ENCODE measurements around the gene PTEN. TPM values are rescaled to one million over a fixed set of nuclear protein-coding genes. Genes with fewer than 3 reads are reported as not detected.

PTEN gene
- total RNA-seq, 4 donors from 2014 or later, result 27.9 to 131 (median 68.1) TPM

- H3K27ac ChIP-seq, result no peak overlapping the region
- no peak for TF ChIP-seq POLR2A (IDR thresholded peaks at IDR 0.05)
- TF ChIP-seq CTCF (IDR thresholded peaks at IDR 0.05), result no peak
- 47 to 75% methylated on average over 4 of the region's 4 CpGs for WGBS, 2 donors
- intact Hi-C loops (cut with DNase I), result no loop called here
- H3K9me3 ChIP-seq, result no peaks in the 10 kb centered on the region
- no peaks in the 10 kb centered on the region for H3K36me3 ChIP-seq
- DNase-seq, result no peak
- no peak overlapping the region for H3K4me3 ChIP-seq
- H3K4me1 ChIP-seq, result no peaks in the 10 kb centered on the region
- H3K27me3 ChIP-seq, result no peaks in the 10 kb centered on the region
Observed at GRCh38 chr10:88012641-88013040, 149.2 kb downstream of the PTEN start.

- DNase-seq, result no peak
- Histone ChIP-seq H3K4me1 (no peaks in the 10 kb centered on the region), H3K4me3 (no peak overlapping the region), H3K36me3 (no peaks in the 10 kb centered on the region), H3K27me3 (no peaks in the 10 kb centered on the region), H3K27ac (no peak overlapping the region), H3K9me3 (no peaks in the 10 kb centered on the region)
- TF ChIP-seq POLR2A (IDR thresholded peaks at IDR 0.05) (no peak), CTCF (IDR thresholded peaks at IDR 0.05) (no peak)
- intact Hi-C loops (cut with DNase I), result no loop called here
- WGBS, 2 donors, result 82 to 91% methylated on average over 1 of the region's 1 CpG
Observed at GRCh38 chr10:88017781-88018180, 154.4 kb downstream of the PTEN start.

DNA sequence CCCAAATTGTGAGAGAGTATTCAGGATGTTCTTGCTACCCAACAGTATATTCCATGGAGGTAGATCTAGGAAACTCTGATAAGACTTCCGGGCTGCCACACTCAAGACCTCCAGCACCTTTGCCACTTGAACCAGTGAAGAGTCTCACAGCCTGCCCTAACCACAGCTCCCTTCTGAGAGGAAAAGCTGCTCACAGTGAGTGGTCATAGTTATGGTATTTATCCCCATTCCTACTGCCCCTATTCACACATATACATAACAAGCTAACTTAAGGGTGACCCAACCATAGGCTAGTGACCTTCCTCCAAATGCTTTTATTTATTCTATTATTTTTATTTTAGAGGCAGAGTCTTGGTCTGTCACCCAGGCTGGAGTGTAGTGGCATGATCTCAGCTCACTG, 156.3 kb downstream of the PTEN start:
- intact Hi-C loops (cut with DNase I), result no loop called here
- DNase-seq, result no peak
- TF ChIP-seq CTCF (IDR thresholded peaks at IDR 0.05), result no peak

More for the DNA sequence above, 156.3 kb downstream of the PTEN start:
- H3K4me1 ChIP-seq, result no peaks in the 10 kb centered on the region
- WGBS, 2 donors, result 86 to 100% methylated on average over 1 of the region's 1 CpG
- no peak overlapping the region for H3K4me3 ChIP-seq
- H3K27me3 ChIP-seq, result no peaks in the 10 kb centered on the region
- no peak overlapping the region for H3K27ac ChIP-seq
- no peaks in the 10 kb centered on the region for H3K9me3 ChIP-seq
- no peaks in the 10 kb centered on the region for H3K36me3 ChIP-seq

Small RNAs within 50 kb of the gene (small RNA-seq; reads per million reads assigned to genes)
- gene RF00284 (0 to 0.15 (median 0) reads per million in 4 donors), gene RN7SL78P (0 reads per million in 4 donors)

Other genes with a start within 250 kb of the PTEN start
- gene PAPSS2, start 203.7 kb upstream of the PTEN start, total RNA-seq, result 10 to 100 TPM in 3 of 4 donors, 1 to 10 TPM in 1; 1.8 to 13.3 (median 11.0) TPM
- gene ATAD1, start 45.4 kb upstream of the PTEN start, total RNA-seq, result 10 to 100 TPM; 22.3 to 30.1 (median 26.2) TPM
- under 1 TPM; 0.11 to 0.91 (median 0.40) TPM for gene KLLN, start 92 bp upstream of the PTEN start, total RNA-seq

Data from esophagus squamous epithelium (tissue), 5 donors.